Subcutaneous abdominal adipose tissue (tissue), 5 donors: ENCODE measurements around the gene PHF2.
"Not testable (repeated sequence)": the region's sequence is repeated elsewhere in the genome, so short reads cannot be mapped to it uniquely, and the experiment has no call there.

Experiments used
- H3K27ac ChIP-seq: one replicate; pipeline ENCODE4 v1.7.0; 2013; ENCODE audit warnings: low read depth, mild to moderate bottlenecking, inconsistent platforms, low read length, moderate library complexity
- H3K27me3 ChIP-seq, 5 donors: one replicate each; pipeline ENCODE4 v1.7.0; 2013; ENCODE audit warnings: low read length in 5 of 5, inconsistent platforms in 1 of 5; ENCODE audit not compliant: control insufficient read depth in 5 of 5, insufficient read depth in 4 of 5
- H3K36me3 ChIP-seq, 5 donors: one replicate each; pipeline ENCODE4 v1.7.0; 2013; ENCODE audit warnings: low read length in 5 of 5; ENCODE audit not compliant: control insufficient read depth in 5 of 5, insufficient read depth in 5 of 5
- H3K4me1 ChIP-seq, 5 donors: one replicate each; pipeline ENCODE4 v1.7.0; 2013; ENCODE audit warnings: low read length in 5 of 5, mild to moderate bottlenecking in 3 of 5, moderate library complexity in 1 of 5; ENCODE audit not compliant: control insufficient read depth in 5 of 5, insufficient read depth in 5 of 5
- H3K4me3 ChIP-seq, 5 donors: one replicate each; pipeline ENCODE4 v1.7.0; 2013; ENCODE audit warnings: low read length in 5 of 5, low read depth in 1 of 5
- H3K9ac ChIP-seq, 5 donors: one replicate each; pipeline ENCODE4 v1.7.0; 2013; ENCODE audit warnings: low read length in 5 of 5, mild to moderate bottlenecking in 4 of 5, moderate library complexity in 3 of 5
- H3K9me3 ChIP-seq, 5 donors: one replicate each; pipeline ENCODE4 v1.7.0; 2013; ENCODE audit warnings: low read length in 5 of 5; ENCODE audit not compliant: control insufficient read depth in 5 of 5
- donor health status: healthy.
- donor health status: healthy.
- donor health status: healthy.
- donor health status: healthy.
- donor health status: healthy.

The PHF2 gene

DNA sequence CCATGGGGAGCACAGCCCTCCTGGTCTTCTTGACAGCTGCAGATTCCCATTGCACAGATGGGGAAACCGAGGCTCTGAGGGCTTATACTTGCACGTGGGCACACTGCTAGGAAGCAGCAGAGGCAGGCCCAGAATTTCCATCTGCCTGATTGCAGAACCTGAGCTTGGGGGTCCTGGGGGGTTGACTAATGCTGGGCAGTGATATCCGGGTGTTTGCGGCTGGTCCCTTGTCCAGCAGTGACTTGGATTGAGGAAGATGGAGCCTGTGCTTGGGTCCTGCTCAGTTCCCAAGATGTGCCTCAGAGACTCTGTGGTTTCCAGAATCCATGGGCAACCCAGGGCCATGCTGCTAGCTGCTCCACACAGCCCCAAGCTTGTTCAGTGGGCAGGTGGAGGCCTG, 91.2 kb downstream of the PHF2 start:
- peaks cover 0 to 55% (median 43%) of the 10 kb centered on the region in 5 donors for H3K36me3 ChIP-seq
- no peaks in the 10 kb centered on the region for H3K4me1 ChIP-seq
- H3K9ac ChIP-seq: no peak overlapping the region
- H3K27ac ChIP-seq: no peak overlapping the region
- H3K4me3 ChIP-seq: no peak overlapping the region
- no peaks in the 10 kb centered on the region for H3K27me3 ChIP-seq
- no peaks in the 10 kb centered on the region for H3K9me3 ChIP-seq

DNA sequence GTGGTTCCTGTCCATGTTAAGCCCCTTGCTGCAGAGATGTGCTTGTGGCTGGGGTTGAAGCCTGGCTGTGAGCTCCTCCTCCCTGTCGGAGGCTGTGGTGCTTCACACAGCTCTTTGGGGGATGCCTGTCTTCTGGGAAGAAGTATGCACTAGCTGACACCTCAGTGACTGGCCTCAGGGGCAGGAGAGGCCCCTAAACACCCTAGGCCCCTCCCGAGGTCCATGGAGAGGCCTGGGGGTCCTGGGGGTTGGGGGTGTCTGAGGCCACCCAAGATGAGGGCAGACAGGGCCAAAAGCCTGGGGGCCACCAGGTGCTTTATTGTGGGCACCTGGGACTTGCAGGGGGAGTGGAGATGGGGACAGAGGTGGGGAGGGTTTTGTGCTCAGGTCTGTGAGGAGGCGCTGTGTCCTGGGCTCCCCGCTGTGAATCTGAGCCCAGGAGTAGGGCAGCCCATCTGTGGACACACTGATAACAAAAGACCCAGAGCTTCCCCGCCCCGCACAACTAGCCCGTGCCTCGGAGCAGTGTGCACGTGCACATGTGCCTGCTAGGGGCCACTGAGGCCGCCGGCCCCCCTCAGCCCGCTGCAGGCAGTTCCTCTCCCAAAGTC, 92.0 kb downstream of the PHF2 start:
- Histone ChIP-seq H3K36me3 (peaks cover 0 to 55% (median 37%) of the 10 kb centered on the region in 5 donors), H3K27me3 (no peaks in the 10 kb centered on the region)

DNA sequence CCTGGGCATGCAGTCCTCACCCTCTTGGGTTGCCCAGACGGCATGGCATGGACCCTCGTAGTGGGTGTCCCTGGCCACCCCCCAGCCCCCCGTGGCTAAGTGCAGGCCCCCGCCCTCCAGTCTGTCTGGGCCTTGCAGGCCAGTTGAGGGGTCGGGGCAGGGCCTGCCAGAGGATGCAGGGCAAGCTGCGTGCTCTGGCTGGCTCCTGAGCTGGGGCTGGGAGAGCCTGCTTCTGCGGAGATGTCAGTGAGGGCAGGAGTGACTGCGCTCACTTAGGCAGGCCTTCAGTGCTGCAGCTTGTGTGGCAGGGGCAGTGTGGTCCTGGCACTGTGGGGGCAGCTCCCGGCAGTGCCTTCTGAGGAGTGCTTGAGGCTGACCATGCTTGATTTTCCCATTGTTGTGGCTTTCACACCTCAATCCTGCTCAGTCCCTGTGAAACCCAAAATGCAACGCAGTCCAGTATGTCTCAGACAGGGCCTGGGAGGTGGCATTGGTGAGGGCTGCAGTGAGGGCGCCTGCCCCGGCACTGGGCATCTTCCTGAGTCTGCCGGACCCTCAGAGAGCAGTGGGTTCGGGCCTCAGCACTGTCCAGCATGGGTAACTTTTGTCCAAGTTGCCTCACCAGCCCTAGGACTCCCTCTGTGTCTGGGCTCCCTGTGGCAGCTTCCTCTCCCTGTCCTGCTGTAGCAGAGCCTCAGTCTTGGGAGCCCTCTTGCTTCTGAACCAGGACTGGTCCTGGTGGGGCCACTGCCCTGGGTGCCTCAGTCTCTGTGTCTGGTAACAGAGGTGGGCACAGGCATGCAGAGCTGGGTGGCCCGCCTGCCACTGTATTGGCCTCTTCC, 93.0 kb downstream of the PHF2 start:
- peaks cover 0 to 55% (median 38%) of the 10 kb centered on the region in 5 donors for H3K36me3 ChIP-seq
- H3K9me3 ChIP-seq: no peaks in the 10 kb centered on the region
- no peaks in the 10 kb centered on the region for H3K4me1 ChIP-seq
- no peak overlapping the region for H3K27ac ChIP-seq
- no peak overlapping the region for H3K4me3 ChIP-seq
- H3K27me3 ChIP-seq: no peaks in the 10 kb centered on the region
- H3K9ac ChIP-seq: no peak overlapping the region

More for the DNA sequence above, 92.0 kb downstream of the PHF2 start:
- H3K9me3 ChIP-seq: no peaks in the 10 kb centered on the region
- no peak overlapping the region for H3K9ac ChIP-seq
- H3K27ac ChIP-seq: no peak overlapping the region
- no peak overlapping the region for H3K4me3 ChIP-seq
- no peaks in the 10 kb centered on the region for H3K4me1 ChIP-seq

DNA sequence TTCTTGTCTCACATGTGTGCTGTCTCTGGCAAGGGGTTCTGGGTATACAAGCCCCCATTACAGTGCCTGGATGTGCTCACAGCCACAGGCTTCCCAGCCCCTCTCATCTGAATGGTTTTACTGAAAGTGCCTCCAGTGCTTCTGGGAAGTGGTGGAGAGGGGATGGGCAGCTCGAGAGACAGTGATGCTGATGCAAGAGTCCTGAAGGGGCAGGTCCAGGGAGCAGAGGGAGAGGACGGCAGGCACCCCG, 93.5 kb downstream of the PHF2 start:
- no peaks in the 10 kb centered on the region for H3K9me3 ChIP-seq
- H3K27me3 ChIP-seq: no peaks in the 10 kb centered on the region
- H3K27ac ChIP-seq: no peak overlapping the region
- H3K9ac ChIP-seq: no peak overlapping the region
- no peak overlapping the region for H3K4me3 ChIP-seq
- no peaks in the 10 kb centered on the region for H3K4me1 ChIP-seq
- H3K36me3 ChIP-seq: peaks cover 0 to 55% (median 39%) of the 10 kb centered on the region in 5 donors

- Histone ChIP-seq H3K4me3 (no peak overlapping the region), H3K9ac (no peak overlapping the region), H3K27ac (no peak overlapping the region), H3K4me1 (no peaks in the 10 kb centered on the region), H3K27me3 (no peaks in the 10 kb centered on the region), H3K9me3 (no peaks in the 10 kb centered on the region), H3K36me3 (peaks cover 0 to 55% (median 41%) of the 10 kb centered on the region in 5 donors)
Measured at GRCh38 chr9:93670208-93671019, 94.0 kb downstream of the PHF2 start.

DNA sequence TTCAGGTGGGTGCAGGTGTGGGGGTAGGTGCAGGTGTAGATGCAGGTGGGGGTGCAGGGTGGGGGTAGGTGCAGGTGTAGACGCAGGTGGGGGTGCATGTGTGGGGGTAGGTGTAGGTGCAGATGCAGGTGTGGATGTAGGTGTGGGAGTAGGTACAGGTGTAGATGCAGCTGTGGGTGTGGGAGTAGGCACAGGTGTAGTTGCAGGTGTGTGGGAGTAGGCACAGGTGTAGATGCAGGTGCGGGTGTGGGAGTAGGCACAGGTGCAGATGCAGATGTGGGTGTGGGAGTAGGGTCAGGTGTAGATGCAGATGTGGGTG, 94.6 kb downstream of the PHF2 start:
- H3K4me3 ChIP-seq: no peak overlapping the region
- no peak overlapping the region for H3K27ac ChIP-seq
- H3K27me3 ChIP-seq: no peaks in the 10 kb centered on the region
- no peak overlapping the region for H3K9ac ChIP-seq
- no peaks in the 10 kb centered on the region for H3K9me3 ChIP-seq
- peaks cover 0 to 55% (median 43%) of the 10 kb centered on the region in 5 donors for H3K36me3 ChIP-seq
- no peaks in the 10 kb centered on the region for H3K4me1 ChIP-seq

GRCh38 chr9:93672330-93673020, 96.1 kb downstream of the PHF2 start:
- H3K4me1 ChIP-seq, H3K4me3 ChIP-seq, H3K9me3 ChIP-seq, H3K27ac ChIP-seq, H3K9ac ChIP-seq, H3K27me3 ChIP-seq: not testable (repeated sequence)
- peaks cover 0 to 59% (median 48%) of the 10 kb centered on the region in 5 donors for H3K36me3 ChIP-seq

GRCh38 chr9:93673021-93673838, 96.8 kb downstream of the PHF2 start:
- Histone ChIP-seq H3K4me1 (no peaks in the 10 kb centered on the region), H3K27me3 (no peaks in the 10 kb centered on the region), H3K9ac (no peak overlapping the region), H3K4me3 (no peak overlapping the region), H3K36me3 (peaks cover 0 to 59% (median 52%) of the 10 kb centered on the region in 5 donors), H3K9me3 (peaks cover 0 to 4% (median 0%) of the 10 kb centered on the region in 5 donors), H3K27ac (no peak overlapping the region)

GRCh38 chr9:93673839-93674334, 97.5 kb downstream of the PHF2 start:
- Histone ChIP-seq H3K4me3 (no peak overlapping the region), H3K9me3 (peaks cover 0 to 4% (median 0%) of the 10 kb centered on the region in 5 donors), H3K9ac (no peak overlapping the region), H3K27ac (no peak overlapping the region), H3K4me1 (no peaks in the 10 kb centered on the region), H3K27me3 (no peaks in the 10 kb centered on the region), H3K36me3 (peaks cover 0 to 61% (median 54%) of the 10 kb centered on the region in 5 donors)
